NCI-H526 treated with DMSO at 0.1 percent for 48 hours (cell line): ENCODE data around the gene MAML1.

Experiments used
- DNase-seq: peaks from one replicate; lab custom pipeline; 2025; lab: John Stamatoyannopoulos, UW

Gene MAML1

DNA sequence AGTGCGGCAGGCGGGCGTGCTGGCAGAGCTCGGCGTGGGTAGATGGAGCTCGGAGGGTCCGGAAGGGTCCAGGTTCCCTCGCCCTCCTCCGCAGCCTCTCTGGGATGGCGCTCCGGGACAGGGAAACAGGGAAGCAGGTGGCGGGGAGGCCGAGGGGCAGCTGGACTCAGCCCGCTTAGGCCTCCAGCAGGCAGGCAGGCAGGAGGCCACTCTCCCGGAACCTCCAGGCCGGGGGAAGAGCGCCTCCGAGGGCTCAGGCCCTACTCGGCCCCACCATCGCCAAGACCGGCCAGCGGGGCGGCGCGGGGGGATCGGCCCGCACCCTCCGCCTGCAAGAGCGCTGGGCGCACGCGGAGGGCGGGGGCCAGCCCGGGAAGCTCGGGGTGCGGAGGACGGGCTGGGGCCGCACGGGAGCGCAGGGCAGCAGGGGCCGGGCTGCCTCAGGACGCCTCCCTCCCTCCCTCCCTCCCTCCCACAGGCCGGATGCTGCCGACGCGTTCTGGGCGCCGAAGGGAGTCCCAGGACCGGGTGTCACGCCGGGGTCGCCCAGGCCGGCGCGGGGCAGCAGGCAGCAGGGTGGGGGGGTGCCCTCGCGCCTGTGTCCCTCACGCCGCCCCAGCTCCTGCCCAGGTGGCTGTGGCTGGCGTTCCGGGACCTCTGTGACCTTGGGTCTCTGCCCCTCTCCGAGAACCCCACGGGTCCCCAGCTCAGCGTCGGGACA, 73.1 kb downstream of the MAML1 start:
- no peak for DNase-seq

DNA sequence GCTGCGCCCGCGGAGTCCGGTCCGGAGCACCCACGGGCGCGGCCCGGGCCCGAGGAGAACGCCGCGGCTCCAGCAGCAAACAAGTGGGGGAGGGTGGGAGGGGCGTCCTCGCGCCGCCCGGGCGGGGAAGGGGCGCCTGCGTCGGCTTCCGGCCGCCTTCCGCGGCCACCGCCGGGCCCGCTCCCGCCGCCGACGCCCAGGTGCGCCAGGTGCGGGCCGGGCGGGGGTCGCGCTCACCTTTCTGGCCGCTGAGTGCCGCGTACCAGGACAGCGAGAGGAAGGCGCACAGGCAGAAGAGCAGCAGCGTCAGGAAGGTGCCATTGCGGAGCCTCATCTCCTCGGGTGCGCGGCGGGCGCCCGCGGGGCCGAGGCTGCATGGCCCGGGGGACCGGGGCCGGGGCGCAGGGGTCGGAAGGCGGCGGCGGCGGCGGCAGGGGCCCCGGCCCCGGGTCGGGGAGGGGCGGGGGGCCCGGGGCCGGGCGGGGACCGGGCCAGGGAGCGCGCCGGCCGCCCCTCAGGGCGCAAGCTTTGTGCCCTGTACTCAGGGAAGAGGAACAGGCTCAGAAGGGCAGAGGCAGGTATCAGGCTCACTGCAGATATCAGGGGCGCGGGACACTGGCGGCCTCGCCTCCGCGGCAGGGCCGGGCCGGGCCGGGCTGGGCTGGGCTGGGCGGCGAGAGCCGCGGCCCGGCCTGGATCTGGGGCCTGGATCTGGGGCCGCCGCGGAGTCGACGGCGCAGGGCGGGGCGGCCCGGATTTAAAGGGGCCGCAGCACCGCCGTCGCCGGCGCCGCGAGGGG, 73.8 kb downstream of the MAML1 start, which contains the start of gene MGAT4B:
TSS of gene MGAT4B (minus strand) at position 617 of the 799 bp plus-strand sequence. CDS start at position 334, 283 bp downstream.
- DNase-seq: peak; percentile 30

DNA sequence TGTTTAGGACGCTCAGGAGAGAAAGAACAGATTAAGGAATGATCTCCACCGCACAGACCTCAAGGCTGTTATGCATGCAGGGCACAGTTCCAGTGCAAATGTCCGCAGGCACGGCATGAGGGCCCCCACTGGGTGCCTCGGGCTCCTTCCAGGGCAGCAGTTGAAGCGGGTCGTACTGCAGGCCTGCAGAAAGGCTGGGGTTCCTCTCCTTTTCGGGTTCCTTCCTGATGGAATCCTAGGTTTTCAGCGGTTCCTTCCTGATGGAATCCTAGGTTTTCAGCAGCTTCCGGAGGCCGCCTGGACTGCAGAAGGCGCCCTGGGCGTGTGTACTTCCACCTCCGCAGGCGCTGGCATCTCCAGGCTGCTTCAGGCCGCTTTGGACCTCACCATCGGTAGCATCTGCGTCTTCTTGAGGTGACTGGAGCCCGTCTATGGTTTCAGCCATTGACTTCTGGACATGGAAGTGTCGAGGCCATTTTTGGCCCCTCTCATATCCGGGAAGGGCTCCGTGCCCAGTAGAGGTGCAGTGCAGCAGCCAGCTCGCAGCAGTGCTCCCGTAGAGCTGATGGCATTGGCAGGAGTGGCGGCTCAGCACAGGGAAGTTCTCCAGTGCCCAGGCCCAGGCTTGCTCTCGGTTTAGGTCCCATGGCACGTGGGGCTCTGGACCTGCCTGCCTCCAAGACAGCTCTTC, 79.7 kb downstream of the MAML1 start:
- DNase-seq: no peak

- DNase-seq: no peak
Observed at GRCh38 chr5:179812997-179813607, 80.5 kb downstream of the MAML1 start.

DNA sequence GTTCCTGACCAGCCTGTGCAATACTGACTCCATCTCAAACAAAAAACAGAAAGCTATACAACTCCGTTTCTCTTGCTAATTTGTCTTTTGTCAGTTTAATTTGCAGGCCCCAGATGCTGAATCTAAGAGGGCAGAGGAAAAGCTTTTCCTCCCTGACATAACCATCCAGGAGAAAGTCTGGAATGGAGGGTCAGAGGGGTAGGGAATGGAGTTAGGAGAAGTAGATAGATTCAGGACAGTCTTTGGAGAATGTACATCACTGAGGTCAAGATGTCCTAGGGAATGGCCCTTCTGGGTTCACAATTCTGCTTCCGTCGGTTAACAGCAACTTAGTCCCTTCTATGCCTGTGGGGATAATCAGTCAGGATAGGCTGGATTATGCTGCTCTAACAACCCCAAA, 81.5 kb downstream of the MAML1 start:
- no peak for DNase-seq

GRCh38 chr5:179815491-179816249, 83.0 kb downstream of the MAML1 start:
- DNase-seq: no peak

DNA sequence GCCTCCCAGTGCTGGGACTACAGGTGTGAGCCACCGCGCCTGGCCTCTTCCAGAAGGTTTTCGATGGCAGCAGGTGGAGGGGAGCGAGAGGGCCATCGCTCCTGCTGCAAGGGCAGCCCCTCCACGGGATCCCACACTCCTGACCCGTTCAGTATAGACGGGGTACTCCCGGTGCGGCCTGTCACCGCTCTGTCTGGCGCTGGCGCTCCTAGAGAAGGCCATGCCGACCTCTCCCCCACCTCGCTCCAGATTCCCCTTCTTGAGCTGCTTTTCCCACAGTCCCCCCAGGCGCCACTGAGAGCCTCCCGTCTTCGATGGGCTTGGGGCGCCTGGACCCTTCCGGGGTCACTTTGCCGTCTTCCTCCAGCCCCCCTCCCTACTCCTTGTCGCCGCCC, 83.8 kb downstream of the MAML1 start:
- DNase-seq: no peak

GRCh38 chr5:179816796-179817469, 84.3 kb downstream of the MAML1 start:
- no peak for DNase-seq

DNA sequence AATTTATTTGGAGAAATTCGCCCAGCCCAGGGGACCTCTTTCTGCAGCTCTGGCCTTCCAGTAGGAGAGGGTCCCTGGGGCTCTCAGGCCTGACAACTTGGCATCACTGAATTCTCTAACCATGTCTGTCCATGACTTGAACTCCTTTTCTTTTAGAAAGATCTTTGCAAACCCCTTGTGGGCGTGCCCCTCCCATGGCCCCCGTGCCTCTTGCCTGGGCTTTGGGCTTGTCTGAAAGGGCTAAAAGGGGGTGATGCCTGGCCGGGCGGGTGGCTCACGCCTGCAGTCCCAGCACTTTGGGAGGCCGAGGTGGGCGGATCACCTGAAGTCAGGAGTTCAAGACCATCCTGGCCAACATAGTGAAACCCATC, 84.8 kb downstream of the MAML1 start:
- no peak for DNase-seq

- DNase-seq: no peak
Observed at GRCh38 chr5:179817890-179818745, 85.5 kb downstream of the MAML1 start.

GRCh38 chr5:179818746-179819295, 86.2 kb downstream of the MAML1 start:
- DNase-seq: peak; percentile 13

GRCh38 chr5:179819296-179820126, 86.9 kb downstream of the MAML1 start:
- DNase-seq: no peak

DNA sequence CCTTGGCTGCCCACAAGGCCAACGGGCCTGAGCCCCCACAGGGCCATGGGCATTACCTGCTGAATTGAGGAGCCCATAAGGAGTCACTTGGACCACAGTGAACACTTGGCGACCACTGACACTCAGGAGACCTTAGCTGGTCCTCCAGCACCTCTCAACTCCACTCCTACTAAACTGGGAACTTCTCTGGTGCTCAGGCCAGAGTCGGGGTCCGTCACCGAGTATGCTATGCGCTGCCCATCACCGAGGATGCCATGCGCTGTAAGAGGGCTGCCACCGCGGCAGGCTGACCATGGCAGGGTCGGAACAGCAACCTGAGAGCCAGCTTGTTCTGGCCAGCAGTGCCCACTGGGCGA, 87.5 kb downstream of the MAML1 start:
- no peak for DNase-seq

DNA sequence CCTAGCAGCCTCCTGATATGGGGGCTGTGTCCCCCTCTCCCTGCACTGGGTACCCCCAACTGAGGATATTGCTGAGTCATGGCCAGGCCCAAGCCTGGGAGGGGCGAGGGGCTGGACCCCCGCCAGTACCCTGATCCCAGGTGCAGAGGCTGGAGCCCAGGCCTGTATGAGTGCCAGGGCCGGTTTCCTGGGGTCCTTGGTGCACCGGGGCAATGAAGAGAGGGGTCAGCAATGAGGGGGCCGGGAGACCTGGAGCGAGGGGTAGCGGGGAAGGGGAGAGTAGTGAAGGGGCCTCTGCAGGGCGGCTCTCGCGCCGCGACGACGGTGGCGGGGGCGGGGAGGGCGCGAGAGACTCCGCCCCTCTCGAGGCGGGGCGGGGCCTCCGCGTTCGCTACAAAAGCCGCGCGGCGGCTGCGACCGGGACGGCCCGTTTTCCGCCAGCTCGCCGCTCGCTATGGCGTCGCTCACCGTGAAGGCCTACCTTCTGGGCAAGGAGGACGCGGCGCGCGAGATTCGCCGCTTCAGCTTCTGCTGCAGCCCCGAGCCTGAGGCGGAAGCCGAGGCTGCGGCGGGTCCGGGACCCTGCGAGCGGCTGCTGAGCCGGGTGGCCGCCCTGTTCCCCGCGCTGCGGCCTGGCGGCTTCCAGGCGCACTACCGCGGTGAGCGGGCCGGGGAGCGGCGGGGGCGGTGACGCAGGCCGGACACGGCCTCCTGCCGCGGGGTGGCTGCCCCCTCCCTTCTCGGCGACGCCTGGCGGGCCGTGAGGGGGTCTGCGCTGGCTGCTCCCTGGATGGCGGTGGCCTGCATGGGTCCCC, 88.1 kb downstream of the MAML1 start, which contains the start of gene SQSTM1:
TSS of gene SQSTM1 (plus strand) at position 423 of the 815 bp plus-strand sequence. CDS start at position 455, 32 bp downstream.
- DNase-seq: peak; percentile 20

GRCh38 chr5:179821298-179822058, 88.9 kb downstream of the MAML1 start:
- DNase-seq: peak; percentile 41

DNA sequence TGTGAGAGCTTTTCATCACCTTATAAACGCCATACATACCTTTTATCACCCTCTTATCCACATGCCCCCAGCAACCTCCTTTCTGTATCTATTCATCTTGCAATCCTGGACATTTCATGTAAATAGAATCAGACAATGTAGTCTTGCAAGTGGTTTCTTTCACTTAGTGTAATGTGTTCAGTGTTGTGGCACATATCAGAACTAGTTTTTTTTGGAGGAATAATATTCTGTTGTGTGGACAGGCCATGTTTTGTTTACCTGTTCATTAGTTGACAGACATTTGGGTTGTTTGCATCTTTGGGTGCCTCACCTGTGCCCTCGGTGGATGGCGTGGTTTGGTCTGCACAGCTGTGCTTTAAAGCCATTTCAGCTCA, 89.4 kb downstream of the MAML1 start:
- DNase-seq: no peak

DNA sequence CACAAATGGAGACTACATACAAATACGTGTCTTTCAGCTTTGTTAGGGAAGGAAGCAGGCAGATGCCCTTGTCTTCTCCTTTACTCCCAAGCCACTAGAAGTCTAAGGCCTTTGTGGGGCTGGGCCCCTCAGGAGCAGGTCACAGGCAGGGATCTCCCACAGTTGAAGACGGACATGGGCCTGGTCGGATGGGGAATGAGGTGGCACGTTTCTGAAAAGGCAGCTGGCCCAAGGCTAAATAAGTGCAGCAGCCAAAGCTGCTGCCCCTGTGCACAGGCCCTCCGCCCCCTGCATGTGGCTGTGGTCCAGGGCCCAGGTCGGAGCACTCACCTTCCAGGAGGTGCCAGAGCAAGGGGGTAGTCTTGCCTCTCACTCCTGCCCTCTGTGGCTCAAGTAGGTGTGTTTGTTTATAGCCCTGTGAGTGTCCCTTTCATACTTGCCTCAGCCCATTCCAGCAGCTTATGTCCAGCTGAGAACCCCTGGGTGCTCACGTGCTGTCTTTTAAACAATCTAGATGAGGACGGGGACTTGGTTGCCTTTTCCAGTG, 89.9 kb downstream of the MAML1 start:
- DNase-seq: no peak
